Muscle of arm (tissue), 12 donors: ENCODE results near the gene DKKL1. TPM values are rescaled to one million over a fixed set of nuclear protein-coding genes. Genes with fewer than 3 reads are reported as not detected.

Experiments used
- DNase-seq: peaks from one replicate; pipeline ENCODE4 v3.0.0-alpha.2; 2013
- polyA plus RNA-seq, 12 donors: library from polyadenylated mRNA; unstranded; fragments of 120-200 nt; gene quantifications; one replicate each; pipeline ENCODE4 v1.2.1, GENCODE V29; 2013; ENCODE audit not compliant: insufficient read length in 12 of 12

The DKKL1 gene
- polyA plus RNA-seq, 12 donors = 0.89 to 3.6 (median 1.6) TPM; not detected in 2

- peak; percentile 65 for DNase-seq
Measured at GRCh38 chr19:49421039-49421877, 57.6 kb downstream of the DKKL1 start.

GRCh38 chr19:49421878-49422202 is 58.2 kb downstream of the DKKL1 start:
- DNase-seq = no peak

- DNase-seq = no peak
Measured at GRCh38 chr19:49422407-49423070, 58.9 kb downstream of the DKKL1 start.

GRCh38 chr19:49423071-49423984 is 59.7 kb downstream of the DKKL1 start, which contains the start of gene PTH2:
Gene PTH2 (minus strand): TSS chr19:49423441. CDS start chr19:49423339, 102 bp downstream.
- DNase-seq = no peak

GRCh38 chr19:49423985-49424303 is 60.3 kb downstream of the DKKL1 start:
- DNase-seq = no peak

Other genes starting within 250 kb of the DKKL1 start
- 10 to 100 TPM in 6 of 12 donors, 1 to 10 TPM in 4, not detected in 2; 9.1 to 14.9 (median 11.5) TPM for gene LIN7B, start 249.5 kb upstream of the DKKL1 start, polyA plus RNA-seq
- gene C19orf73, start 244.7 kb upstream of the DKKL1 start, polyA plus RNA-seq = 1 to 10 TPM in 2 of 12 donors, under 1 TPM in 8, not detected in 2; 0.25 to 1.3 (median 0.53) TPM
- 10 to 100 TPM in 1 of 12 donors, 1 to 10 TPM in 10, not detected in 1; 4.0 to 38.2 (median 5.9) TPM for gene PPFIA3, start 244.3 kb upstream of the DKKL1 start, polyA plus RNA-seq
- gene HRC, start 208.5 kb upstream of the DKKL1 start, polyA plus RNA-seq = 100 to 1,000 TPM in 10 of 12 donors, 10 to 100 TPM in 1, not detected in 1; 66.9 to 170 (median 128) TPM
- 10 to 100 TPM in 11 of 12 donors, not detected in 1; 21.5 to 51.8 (median 32.3) TPM for gene TRPM4, start 206.1 kb upstream of the DKKL1 start, polyA plus RNA-seq
- 1 to 10 TPM in 8 of 12 donors, under 1 TPM in 2, not detected in 2; 0.72 to 2.1 (median 1.7) TPM for gene SLC6A16, start 38.7 kb upstream of the DKKL1 start, polyA plus RNA-seq
- 10 to 100 TPM in 10 of 12 donors, 1 to 10 TPM in 1, not detected in 1; 6.8 to 29.3 (median 18.5) TPM for gene CD37, start 28.5 kb upstream of the DKKL1 start, polyA plus RNA-seq
- gene TEAD2, start 1.5 kb upstream of the DKKL1 start, polyA plus RNA-seq = 100 to 1,000 TPM in 2 of 12 donors, 10 to 100 TPM in 9, not detected in 1; 46.6 to 107 (median 62.5) TPM
- gene KASH5, start 24.4 kb downstream of the DKKL1 start, polyA plus RNA-seq = under 1 TPM in 1 of 12 donors, not detected in 11; 0.26 TPM
- not detected for gene PTH2, start 59.6 kb downstream of the DKKL1 start, polyA plus RNA-seq
- gene GFY, start 61.5 kb downstream of the DKKL1 start, polyA plus RNA-seq = under 1 TPM in 1 of 12 donors, not detected in 11; 0.13 TPM
- 1 to 10 TPM in 6 of 12 donors, under 1 TPM in 4, not detected in 2; 0.68 to 1.8 (median 1.1) TPM for gene SLC17A7, start 77.7 kb downstream of the DKKL1 start, polyA plus RNA-seq
- gene PIH1D1, start 87.9 kb downstream of the DKKL1 start, polyA plus RNA-seq = 10 to 100 TPM in 11 of 12 donors, not detected in 1; 31.0 to 56.8 (median 38.9) TPM
- 10 to 100 TPM in 4 of 12 donors, 1 to 10 TPM in 7, not detected in 1; 7.3 to 19.4 (median 9.1) TPM for gene ALDH16A1, start 89.3 kb downstream of the DKKL1 start, polyA plus RNA-seq
- 1 to 10 TPM in 10 of 12 donors, not detected in 2; 1.8 to 8.7 (median 2.7) TPM for gene FLT3LG, start 110.3 kb downstream of the DKKL1 start, polyA plus RNA-seq
- gene RPL13A, start 123.7 kb downstream of the DKKL1 start, polyA plus RNA-seq = 1,000 to 10,000 TPM in 11 of 12 donors, 100 to 1,000 TPM in 1; 824 to 4,594 (median 3,921) TPM
- gene RPS11, start 132.6 kb downstream of the DKKL1 start, polyA plus RNA-seq = 1,000 to 10,000 TPM in 11 of 12 donors, not detected in 1; 2,121 to 3,613 (median 3,007) TPM
- gene FCGRT, start 148.8 kb downstream of the DKKL1 start, polyA plus RNA-seq = 100 to 1,000 TPM in 11 of 12 donors, not detected in 1; 117 to 198 (median 164) TPM
- gene RCN3, start 164.1 kb downstream of the DKKL1 start, polyA plus RNA-seq = 100 to 1,000 TPM in 1 of 12 donors, 10 to 100 TPM in 10, not detected in 1; 34.9 to 102 (median 45.9) TPM
- gene NOSIP, start 216.7 kb downstream of the DKKL1 start, polyA plus RNA-seq = 10 to 100 TPM in 11 of 12 donors, not detected in 1; 25.7 to 60.7 (median 52.9) TPM
- gene PRRG2, start 217.4 kb downstream of the DKKL1 start, polyA plus RNA-seq = 1 to 10 TPM in 3 of 12 donors, under 1 TPM in 7, not detected in 2; 0.17 to 3.1 (median 0.61) TPM
- 10 to 100 TPM in 11 of 12 donors, not detected in 1; 11.6 to 25.6 (median 14.3) TPM for gene PRR12, start 227.3 kb downstream of the DKKL1 start, polyA plus RNA-seq